Endothelial cell of umbilical vein (primary cell): ENCODE data around the gene OARD1.

ENCODE experiments used
- EZH2 ChIP-seq: IDR thresholded peaks from 2 replicates; pipeline ENCODE4 v1.6.1; 2012; ENCODE audit warnings: borderline replicate concordance, low read depth, mild to moderate bottlenecking, moderate library complexity, low read length, inconsistent platforms; ENCODE audit not compliant: severe bottlenecking
- GATA2 ChIP-seq: IDR thresholded peaks from 2 replicates; pipeline ENCODE4 v1.7.0; 2011; ENCODE audit warnings: low read depth, mild to moderate bottlenecking, moderate library complexity, mixed read lengths, low read length; ENCODE audit not compliant: insufficient read length, insufficient read depth
- MYC ChIP-seq: IDR thresholded peaks from one replicate; pipeline ENCODE4 v1.6.1; 2011; ENCODE audit warnings: mild to moderate bottlenecking, low read depth, low read length
- POLR2A ChIP-seq: IDR thresholded peaks from 2 replicates; pipeline ENCODE4 v1.6.1; 2012; ENCODE audit warnings: low read depth, mild to moderate bottlenecking, control low read depth, low read length
- POLR2AphosphoS5 ChIP-seq: IDR thresholded peaks from 2 replicates; pipeline ENCODE4 v1.6.1; 2012; ENCODE audit warnings: low read depth, mild to moderate bottlenecking, control low read depth, low read length, moderate library complexity; ENCODE audit not compliant: insufficient read depth
- TF ChIP-seq, protein P1 (sequence below), 2 donors: IDR thresholded peaks; 1 replicate in 1 of 2; 2 replicates in 1 of 2; pipeline ENCODE4 v1.5.1; 2011; ENCODE audit warnings: low read length in 2 of 2, mild to moderate bottlenecking in 2 of 2, moderate library complexity in 2 of 2, control low read depth in 1 of 2, inconsistent platforms in 1 of 2, low read depth in 1 of 2; ENCODE audit not compliant: insufficient read depth in 1 of 2; ENCODE audit errors: extremely low read depth in 1 of 2
- TF ChIP-seq, protein P2 (sequence below): IDR thresholded peaks from 2 replicates; pipeline ENCODE4 v1.6.1; 2011; ENCODE audit not compliant: insufficient read depth, insufficient read length

DNA sequence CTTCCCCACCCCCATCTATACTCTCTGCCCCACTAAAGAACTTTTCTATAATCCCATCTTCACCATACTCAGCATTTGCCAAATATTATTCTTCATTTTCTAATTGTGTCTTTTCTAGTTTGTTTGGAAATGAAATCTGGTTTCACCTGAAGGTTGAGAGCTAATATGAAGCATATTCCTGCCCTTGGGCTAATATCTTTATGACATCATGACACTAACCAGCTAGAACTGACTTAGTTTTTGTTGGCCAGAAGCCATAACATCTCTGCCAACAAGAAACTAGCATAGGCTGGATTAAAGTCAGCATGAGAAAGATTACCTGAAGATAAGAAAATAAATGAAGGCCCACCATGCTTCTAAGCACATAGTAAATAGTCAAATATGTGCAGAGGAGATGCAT is 49.9 kb downstream of the OARD1 start:
- no peak for TF ChIP-seq MYC
- TF ChIP-seq, protein P1, sequence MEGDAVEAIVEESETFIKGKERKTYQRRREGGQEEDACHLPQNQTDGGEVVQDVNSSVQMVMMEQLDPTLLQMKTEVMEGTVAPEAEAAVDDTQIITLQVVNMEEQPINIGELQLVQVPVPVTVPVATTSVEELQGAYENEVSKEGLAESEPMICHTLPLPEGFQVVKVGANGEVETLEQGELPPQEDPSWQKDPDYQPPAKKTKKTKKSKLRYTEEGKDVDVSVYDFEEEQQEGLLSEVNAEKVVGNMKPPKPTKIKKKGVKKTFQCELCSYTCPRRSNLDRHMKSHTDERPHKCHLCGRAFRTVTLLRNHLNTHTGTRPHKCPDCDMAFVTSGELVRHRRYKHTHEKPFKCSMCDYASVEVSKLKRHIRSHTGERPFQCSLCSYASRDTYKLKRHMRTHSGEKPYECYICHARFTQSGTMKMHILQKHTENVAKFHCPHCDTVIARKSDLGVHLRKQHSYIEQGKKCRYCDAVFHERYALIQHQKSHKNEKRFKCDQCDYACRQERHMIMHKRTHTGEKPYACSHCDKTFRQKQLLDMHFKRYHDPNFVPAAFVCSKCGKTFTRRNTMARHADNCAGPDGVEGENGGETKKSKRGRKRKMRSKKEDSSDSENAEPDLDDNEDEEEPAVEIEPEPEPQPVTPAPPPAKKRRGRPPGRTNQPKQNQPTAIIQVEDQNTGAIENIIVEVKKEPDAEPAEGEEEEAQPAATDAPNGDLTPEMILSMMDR (IDR thresholded peaks at IDR 0.05; ENCODE audit: extremely low read depth in 1 of 2, insufficient read depth in 1 of 2, low read depth in 1 of 2, low read length in 2 of 2) = no peak
- TF ChIP-seq EZH2 = no peak
- no peak for TF ChIP-seq POLR2A
- TF ChIP-seq POLR2AphosphoS5 = no peak
- no peak for TF ChIP-seq GATA2
- TF ChIP-seq, protein P2, sequence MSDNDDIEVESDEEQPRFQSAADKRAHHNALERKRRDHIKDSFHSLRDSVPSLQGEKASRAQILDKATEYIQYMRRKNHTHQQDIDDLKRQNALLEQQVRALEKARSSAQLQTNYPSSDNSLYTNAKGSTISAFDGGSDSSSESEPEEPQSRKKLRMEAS = no peak
